GM20000 (cell line): ENCODE data around the gene DCUN1D3.
A peak's percentile ranks its signal among the peaks of the same experiment; 100 is the strongest.

ENCODE experiments used
- DNase-seq: peaks from one replicate; pipeline ENCODE4 v3.0.0; 2012; ENCODE audit warnings: low spot score
- CTCF ChIP-seq: IDR thresholded peaks from 2 replicates; pipeline ENCODE4 v1.5.1; 2012; ENCODE audit warnings: mild to moderate bottlenecking, control low read depth; ENCODE audit errors: extremely low read depth, missing control alignments

The DCUN1D3 gene

DNA sequence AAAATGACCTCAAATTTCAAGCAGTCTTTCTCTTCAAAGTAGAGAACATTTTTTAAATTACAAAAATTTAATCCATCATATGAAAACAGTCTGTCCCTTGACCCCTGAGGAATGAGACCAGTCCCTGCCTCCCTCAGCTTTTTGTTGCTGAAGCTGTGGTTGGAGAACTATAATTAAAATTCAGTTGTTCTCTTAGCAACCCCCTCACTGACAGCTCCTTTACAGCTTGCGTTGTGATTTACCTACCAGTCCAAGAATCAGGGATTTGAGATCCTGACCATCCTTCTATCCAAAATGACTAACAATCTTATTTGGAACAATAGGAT is 30.2 kb upstream of the DCUN1D3 start:
- TF ChIP-seq CTCF: no peak
- no peak for DNase-seq

GRCh38 chr16:20929676-20930364 is 29.7 kb upstream of the DCUN1D3 start:
- DNase-seq: peak; percentile 23

DNA sequence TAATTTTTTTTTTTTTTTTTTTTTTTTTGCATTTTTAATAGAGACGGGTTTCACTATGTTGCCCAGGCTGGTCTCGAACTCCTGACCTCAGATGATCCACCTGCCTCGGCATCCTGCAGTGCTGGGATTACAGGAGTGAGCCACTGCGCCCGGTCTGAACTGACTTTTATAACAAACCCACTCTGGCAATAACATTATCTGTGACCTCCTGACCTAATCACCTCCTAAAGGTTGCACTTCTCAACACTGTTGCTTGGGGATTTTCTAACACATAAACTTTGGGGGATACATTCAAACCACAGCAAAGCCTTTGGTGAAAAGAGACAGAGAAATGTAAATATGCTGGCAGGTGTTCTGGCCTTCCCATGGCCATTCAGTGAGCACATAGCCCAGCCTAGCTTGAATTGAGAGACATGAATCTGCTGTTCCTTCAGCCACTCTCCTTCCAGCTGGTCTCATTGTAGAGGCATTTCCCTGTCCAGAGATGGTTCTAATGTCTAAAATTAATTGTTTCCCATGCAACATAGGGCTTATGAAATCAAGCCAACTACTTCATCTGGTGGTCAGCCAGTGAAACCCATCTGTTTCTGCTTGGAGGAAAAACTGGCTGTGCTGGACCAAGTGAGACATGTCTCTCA is 28.7 kb upstream of the DCUN1D3 start:
- TF ChIP-seq CTCF: no peak
- peak; percentile 31 for DNase-seq

GRCh38 chr16:20925751-20926150 is 25.6 kb upstream of the DCUN1D3 start:
- DNase-seq: no peak
- TF ChIP-seq CTCF: no peak

GRCh38 chr16:20923876-20924275 is 23.7 kb upstream of the DCUN1D3 start:
- no peak for TF ChIP-seq CTCF
- no peak for DNase-seq

DNA sequence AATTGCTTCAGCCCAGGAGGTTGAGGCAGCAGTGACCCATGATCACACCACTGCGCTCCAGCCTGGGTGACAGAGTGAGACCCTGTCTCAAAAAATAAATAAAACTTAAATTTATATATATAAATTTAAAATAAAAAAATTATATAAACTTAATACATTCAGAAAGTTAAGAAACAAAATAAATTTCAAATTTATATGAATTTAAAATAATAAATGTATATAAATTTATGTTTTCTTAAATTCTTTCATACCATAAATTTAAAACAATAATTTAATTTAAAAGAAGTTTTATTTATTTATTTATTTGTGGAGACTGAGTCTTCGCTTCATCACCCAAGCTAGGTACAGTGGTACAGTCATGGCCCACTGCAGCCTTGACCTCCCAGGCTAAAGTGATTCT is 20.6 kb upstream of the DCUN1D3 start:
- no peak for DNase-seq
- TF ChIP-seq CTCF: no peak

DNA sequence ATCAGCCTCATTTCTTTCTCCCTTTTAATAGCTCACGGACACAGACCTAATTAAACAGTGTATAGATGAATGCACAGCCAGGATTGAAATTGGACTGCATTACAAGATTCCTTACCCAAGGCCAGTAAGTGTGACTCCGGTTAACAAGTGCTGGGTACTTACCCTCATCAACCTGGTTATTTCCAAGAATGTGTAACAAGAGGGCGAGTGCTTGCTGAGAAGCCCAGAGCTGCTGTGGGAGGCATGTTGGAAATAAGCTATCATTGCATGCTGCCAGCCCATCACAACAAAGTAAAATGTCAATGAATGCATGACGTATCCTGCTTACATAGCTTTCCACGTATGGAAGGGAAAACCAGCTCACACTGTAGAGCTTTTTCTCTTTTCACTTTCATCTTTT is 19.9 kb upstream of the DCUN1D3 start:
- TF ChIP-seq CTCF: no peak
- no peak for DNase-seq
